ENCODE data around the gene GPS1. TPM values are rescaled to one million over a fixed set of nuclear protein-coding genes. Genes with fewer than 3 reads are reported as not detected.

GPS1 gene
- 35.5 TPM for total RNA-seq

DNA sequence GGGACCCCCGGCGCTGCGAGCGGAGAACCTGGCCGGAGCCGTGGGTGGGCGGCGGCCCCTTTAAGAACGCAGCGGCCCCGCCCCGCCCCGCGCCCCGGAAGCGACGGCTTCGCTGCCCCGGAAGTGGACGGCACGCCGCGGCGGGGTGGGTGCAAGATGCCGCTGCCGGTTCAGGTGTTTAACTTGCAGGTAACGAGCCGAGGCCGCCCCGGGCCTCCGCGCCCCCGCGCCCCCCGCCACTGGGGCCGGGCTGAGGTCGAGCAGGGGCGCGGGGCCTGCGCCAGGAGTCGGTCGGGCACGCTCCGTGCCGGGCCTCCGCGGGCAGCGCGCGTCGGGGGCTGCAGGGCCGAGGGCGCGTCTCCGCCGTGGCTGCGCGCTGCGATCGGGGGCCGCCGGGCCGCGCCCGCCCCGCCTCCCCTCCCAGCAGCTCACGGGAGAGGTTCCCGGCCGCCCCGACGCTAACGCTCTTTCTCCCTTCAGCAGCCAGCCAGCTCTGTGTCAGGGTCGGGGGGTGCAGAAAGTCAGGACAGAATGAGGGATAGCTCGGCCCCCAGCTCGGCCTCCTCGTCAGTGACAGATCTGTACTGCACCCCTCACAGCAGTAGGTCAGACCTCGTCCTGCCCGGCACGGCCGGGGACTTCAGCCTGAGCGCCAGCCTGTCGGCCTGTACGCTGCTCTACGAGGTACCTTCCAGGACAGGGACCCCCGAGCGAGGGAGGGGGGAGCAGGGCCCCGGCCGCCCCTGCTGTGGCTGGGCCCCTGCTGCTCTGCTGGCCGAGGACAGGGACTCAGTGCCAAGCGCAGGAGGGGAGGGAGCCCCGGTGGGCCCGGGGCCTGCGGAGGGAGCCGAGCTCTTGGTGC is at the start of gene GPS1, which contains the start of gene RFNG:
Gene GPS1, plus strand, starts transcription at position 123 of the 862 bp plus-strand sequence. Its CDS starts 34 bp downstream, at position 157.
Gene RFNG, minus strand, starts transcription at position 36 of the 862 bp plus-strand sequence. CDS start 45 bp downstream, outside the sequence.
- no peak for DNase-seq

DNA sequence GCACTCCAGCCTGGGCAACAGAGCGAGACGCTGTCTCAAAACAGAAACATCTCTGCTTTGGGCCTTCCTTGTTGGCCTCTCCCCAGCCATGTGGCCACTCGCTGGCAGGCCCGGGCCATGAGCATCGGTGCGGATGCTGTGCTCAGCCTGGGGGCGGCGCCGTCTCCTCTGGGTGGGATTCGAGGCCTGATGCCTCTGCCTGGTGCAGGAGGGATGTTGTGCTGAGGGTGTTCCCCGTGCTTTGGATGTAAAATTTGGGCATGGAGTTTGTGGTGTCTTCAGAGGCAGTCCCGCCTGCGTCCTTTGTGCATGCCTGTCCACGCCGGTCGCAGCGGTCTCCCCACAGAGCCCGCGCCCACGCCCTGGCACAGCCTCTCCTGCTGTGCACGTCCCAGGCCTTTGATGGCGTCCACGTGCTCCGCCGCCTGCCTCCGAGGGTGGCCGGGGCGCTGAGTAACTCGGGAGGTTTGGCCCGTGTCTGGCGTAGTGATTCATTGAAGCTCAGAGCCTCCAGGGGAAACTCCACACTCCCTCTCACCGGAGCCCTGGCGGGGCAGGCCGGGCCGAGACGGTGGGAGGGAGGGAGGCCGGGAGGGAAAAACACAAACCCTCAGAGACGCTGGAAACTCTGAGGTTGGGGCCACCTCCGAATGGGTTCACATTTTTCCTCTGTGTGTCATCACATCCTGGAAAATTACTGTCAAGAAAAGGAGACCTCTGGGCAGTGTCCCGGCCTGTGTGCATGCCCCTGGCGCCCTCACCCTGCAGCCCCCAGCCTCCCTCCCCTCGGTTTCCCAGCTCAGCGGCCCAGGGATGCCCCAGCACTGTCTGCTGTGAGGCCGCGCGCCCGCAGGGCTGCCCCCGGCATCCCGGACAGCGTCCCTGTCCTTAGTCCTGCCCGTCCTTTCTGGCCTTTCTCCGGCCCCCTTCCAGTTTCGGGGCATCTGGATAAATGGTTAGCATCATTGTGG is 48.0 kb upstream of the GPS1 start:
- DNase-seq, result no peak

DNA sequence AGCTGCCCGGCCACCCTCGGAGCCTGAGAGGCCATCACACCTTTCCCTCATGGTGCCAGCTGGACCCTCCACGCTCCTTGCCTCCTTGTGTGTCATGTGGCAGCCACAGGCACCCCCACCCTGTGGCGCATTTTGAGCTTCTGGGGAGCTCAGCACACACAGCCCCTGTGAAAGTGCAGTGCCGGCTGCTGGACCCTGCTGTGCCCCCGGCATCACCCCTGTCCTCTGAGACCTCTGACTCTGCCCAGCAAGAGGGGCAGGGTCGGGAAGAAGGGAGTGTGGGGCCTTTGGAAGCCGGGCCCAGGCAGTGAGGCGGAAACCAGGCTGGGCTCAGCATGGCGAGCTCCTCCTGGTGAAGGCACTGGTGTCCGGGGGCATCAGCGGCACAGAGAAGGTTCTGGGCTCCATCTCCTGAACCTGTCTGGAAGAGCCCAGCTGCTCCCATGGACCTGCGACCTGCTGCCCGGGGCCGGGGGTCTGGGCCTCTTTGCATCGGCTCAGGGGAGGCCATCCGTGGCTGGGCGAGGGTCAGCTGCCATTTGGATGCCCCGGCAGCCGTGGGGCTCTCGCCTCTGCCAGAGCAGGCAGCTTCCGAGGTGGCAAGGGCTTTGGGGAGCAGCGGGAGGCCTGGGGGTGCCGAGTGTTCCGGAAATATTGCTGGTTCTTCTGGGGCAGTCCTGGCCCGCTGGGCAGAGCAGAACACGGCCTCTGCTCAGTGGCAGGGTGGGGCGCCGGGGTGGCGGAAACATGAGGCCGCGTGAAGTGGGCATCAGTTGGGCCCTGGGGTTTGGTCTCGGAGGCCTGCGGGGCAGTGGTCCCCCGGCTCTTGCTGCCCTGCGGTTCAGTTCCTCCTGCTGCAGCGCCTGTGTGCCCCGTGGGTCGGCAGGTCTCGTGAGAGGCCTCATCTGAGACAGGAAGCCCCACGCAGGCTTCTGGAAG is 46.9 kb upstream of the GPS1 start:
- no peak for DNase-seq

DNA sequence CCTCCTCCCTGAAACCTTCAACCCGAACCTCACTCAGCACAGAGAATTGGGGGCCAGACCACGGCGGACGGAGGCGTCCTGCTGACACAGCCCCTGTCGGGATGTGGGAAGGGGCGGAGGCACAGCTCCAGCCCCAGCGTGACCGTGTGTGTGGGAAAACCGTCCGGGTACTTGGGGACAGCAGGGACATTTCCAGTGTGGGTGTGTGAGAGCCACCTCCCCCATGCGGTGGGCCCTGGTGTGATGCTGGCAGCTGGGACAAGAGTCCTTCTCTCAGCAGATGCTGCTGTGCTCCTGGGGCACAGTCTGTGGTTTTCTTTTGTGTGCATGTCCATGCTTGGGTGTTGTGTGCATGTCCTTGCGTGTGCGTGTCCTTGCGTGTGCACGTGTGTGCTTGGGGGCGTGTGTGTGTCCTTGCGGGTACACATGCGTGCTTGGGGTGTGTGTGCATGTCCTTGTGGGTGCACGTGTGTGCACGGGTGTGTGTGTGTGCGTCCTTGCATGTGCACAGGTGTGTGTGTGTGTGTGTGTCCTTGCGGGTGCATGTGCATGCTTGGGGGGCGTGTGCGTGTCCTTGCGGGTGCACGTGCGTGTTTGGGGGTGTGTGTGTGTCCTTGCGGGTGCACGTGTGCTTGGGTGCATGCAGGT is 45.9 kb upstream of the GPS1 start:
- DNase-seq, result no peak

DNA sequence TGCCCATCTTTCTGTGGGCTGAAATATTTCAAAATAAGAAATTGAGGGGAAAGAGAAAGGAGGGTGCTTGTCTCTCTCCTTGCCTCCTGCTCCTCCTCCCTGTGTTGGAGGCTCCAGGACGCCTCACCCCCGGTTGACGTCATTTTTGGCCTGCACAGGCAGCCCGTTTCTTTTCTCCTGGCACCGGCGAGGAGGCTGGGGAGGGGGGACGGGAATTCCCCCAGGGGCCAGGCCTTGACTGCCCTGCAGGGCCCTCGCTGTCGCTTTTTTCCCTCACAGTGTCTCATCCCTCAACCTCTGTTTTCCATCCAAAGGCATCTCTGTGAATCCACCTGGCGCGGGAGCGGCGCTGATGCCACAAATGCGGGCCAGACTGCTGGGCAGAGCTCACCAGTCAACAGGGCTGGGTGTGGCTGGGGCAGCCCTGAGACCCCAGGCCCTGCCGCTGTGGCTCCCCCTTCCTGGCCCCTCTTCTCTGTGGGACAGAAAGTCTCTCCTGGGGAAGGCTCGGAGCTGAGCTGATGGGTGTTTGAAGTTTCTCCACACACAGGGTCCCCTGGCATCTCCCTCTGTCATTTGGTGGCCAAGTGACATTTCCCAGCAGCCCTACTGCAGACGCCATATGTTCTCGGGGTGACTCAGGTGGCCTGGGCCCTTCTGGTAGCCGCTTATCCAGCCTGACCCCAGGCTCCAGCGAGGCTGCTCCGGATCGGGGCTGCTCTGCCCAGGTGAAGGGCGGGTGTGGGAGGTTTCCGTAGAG is 45.0 kb upstream of the GPS1 start:
- no peak for DNase-seq

DNA sequence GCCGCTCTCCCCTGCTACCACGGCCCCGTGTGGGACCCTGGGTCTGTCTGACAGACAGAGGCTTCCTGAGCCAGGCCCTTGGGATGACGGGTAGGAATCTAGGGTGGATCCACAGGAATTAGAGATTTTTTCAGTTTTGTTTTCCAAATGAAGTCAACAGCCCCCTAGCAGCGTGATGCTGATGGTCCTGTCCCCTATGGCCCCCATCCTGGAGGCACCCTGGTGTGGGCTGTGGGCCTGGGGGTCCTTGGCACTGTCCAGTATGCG is 44.5 kb upstream of the GPS1 start:
- no peak for DNase-seq

DNA sequence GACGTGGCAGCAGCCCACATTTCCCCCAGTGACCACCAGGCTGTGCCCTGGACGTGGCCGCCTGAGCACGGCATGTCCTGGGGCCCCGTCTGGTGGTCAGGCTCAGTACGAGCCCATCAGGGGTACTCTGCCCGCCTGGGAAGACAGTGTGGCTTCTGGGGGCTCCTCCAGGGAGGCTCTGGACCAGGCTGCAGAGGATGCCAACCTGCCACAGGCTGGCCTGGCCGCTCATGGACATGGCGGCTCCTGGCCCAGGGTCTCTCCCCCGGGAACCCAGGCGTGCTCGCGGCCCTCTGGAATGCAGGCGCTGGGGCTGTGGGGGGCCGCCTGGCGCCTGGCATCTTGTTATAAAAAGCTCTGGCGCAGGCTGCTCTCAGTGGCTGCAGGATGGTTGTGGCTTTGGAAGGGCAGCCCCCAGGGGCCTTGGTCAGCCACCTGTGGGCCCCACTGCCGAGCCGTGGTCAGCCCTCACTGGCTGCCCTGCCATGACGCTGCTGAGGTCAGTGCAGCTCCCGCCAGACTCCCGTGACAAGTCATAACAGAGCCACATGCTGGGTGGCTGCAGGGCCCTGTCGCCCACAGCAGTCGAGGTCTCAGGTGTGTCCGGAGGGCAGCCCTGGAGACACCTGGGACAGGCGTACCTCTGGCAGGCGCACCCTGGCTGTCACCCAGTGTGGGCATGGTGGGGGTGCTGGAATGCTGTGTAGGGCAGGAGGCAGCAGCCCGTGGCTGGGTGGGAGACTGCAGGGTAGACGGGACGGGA is 44.0 kb upstream of the GPS1 start:
- DNase-seq, result no peak

DNA sequence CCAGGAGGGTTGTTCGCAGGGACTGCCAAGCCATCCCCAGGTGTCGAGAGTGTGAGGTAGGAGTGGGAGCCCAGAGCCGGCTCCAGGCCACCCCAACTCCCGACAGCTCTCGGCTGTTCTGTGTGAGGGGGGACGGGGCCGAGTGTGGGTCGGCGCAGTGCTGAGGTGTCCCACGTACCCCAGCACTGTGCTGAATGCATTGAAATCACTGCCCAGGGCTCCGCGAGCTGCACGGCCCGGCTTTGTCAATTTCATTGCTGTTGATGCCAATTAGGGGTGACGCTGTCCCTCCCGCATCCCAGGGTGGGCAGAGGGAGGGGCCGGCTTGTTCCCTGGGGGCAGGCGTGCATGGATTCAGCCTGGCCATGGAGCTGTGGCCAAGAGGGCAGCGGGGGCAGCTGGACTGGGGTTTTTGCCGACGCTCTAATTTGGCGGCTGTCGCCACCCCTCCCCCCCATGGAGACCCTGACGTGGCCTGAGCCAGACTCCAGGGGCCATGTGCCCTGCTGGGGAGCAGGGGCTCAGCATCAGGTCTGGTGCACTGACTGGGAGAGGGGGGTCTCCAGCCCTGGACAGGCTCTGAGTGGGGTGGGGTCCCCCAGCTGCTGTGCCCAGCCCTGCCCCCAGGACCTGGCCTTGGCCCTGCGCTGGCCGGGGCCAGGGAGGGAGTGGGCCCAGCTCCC is 43.3 kb upstream of the GPS1 start:
- no peak for DNase-seq

DNA sequence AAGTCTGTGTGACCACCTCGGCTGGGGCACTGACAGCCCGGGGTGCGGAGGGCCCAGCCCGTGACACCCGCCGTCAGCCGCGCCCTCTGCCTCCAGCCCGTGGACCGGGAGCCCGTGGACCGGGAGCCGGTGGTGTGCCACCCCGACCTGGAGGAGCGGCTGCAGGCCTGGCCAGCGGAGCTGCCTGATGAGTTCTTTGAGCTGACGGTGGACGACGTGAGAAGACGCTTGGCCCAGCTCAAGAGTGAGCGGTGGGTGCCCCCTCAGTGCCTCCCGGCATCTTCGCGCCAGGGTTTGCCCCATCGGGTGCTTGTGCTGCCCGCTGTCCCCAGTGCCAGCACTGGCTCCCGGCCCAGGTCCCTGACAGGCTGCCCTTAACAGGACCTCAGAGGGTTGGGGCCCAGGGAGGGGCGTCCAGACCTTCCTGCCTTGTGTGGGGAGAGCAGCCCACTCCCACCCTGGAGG is 42.7 kb upstream of the GPS1 start:
- no peak for DNase-seq

DNA sequence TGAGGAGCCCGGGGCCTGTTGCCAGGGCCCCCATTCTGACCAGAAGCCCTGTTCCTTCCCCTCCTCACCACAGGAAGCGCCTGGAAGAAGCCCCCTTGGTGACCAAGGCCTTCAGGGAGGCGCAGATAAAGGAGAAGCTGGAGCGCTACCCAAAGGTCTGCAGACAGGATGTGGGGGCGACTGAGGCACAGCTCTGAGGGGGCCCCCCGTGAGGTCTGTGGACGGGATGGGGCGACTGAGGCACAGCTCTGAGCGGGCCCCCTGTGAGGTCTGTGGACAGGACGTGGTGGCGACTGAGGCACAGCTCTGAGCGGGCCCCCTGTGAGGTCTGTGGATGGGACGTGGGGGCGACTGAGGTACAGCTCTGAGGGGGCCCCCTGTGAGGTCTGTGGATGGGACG is 42.3 kb upstream of the GPS1 start:
- no peak for DNase-seq

DNA sequence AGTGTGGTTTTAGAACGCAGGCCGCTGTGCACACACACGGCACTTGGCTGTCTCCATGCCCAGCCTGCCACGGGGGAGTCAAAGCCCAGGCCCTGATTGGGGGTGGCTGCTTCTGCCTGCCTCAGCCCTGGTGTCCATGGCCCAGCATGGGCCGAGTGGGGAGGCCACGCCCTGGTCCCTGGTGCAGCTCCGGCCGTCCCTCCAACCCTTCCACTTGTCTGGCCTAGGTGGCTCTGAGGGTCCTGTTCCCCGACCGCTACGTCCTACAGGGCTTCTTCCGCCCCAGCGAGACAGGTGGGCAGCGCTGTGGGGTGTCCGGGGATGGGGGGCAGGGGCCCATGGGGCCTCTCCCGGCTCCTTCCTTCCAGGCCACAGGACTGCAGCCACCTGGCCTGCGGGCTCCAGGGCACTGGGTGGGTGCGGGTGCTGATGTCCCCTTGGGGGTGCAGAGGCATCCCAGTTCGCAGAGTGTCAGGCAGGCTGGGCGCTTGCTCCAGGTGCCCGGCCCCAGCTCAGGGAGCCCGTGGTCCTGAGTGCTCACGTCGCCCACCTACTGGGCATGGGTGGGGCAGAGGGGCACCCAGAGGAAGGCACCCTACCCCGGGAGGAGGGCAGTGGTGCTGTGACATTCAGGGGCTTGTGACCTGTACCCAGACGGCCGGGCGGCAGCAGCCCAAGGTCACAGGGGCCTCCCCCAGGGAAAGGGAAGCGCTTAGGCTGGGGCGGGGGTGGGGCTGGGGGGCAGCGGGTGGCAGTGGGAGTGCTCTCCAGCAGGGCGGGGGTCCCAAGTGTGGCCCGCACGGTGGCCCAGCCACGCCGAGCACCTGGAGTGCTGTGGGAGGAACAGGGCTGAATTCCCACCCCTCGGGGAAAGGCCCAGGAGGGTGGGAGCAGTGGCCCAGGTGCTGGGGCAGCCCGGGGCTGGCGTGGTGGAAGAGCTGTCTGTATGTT is 40.8 kb upstream of the GPS1 start:
- DNase-seq, result no peak

DNA sequence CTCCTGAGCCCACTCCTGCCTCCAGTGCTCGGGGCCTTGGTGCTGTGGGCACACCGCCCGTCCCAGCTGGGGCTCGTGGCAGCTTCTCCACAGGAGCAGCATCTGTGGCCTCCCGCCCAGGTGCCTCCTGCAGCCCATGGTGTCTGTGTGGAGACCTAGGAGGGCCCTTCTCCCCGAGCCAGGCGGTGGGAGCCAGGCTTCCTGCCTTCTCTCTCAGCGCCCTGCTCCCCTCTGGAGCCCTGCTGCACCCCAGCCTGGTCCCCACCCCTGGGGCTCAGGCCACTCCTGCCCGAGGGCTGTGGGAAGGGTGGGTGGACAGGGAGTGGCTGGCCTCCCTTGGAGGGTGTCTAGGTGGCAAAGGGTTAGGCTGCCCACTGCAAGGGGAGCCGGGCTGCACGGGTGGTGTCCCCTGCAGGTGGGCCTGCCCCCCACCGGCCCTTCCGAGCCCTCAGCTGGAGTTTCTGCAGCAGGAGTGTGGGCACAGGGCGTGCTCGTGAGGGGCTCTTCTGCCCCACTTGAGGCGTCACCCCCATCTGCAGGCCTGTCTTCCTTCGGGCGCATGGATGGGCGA is 40.0 kb upstream of the GPS1 start:
- DNase-seq, result no peak

DNA sequence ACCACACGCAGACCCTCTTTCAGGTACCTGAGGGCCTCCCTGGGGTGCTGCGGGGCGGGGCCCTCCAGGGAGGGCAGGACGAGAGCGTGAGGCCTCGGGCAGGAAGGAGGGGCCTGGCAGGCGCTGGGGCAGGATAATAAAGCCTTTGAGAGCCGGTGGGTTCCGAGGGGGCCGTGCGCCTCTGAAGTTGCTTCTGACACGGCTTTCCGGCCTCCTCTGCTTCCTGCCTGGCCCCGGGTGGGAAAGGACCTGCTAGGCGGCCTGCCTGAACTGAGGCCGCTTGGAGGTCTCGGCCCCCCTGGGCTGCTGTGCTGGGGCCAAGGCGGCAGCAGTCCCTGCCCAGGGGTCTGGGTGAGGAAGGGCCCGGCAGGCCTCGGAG is 39.4 kb upstream of the GPS1 start:
- DNase-seq, result no peak

DNA sequence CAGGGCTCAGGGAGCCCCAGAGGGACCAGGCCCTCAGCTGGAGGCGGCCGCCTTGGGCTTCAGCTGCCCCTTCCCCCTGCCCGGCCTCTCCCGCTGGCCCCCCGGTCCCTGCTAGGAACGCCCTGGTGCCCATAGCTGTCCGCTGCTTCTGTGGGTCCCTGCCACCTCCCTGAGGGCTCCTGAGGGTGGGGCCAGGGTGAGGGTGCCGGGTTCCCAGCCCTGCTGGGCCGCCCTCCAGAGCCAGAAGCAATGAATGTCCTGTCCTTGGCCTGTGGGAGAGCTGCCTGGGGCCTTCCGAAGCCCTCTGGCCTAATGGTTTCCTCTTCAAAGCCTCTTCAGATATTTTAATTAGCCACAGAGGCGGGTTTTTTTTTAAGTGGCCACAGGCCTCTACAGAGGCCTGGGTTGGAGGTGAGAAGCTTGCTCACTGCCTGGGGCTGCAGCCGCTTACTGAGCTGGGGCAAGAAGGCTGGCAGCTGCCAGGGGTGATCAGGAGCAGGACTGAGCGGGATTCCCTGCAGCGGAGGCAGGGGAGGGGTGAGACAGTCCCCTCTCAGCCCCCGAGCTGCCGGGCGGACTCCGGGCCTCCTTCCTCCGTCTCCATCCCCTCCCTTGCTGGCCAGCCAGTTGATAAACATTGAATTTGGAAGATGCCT is 38.9 kb upstream of the GPS1 start:
- no peak for DNase-seq

DNA sequence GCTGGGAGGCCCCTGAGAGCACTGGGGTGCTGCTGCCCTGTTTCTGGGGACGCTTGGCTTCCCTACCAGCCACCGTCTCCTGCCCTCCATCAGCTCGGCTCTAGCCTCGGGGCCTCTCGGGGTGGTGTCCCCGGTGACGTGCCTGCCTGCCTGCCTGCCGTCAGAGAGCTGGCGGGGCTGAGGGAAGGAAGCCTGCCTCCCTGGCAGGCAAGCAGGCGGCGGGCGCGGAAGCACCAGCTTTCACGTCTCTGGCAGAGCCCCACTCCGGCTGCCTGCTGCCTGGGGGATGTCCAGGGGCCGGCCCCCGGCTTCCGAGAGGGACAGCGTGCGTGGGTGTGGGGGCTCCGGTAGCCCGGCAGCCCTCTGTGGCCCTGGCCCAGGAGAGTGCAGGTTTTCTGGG is 38.4 kb upstream of the GPS1 start:
- no peak for DNase-seq

DNA sequence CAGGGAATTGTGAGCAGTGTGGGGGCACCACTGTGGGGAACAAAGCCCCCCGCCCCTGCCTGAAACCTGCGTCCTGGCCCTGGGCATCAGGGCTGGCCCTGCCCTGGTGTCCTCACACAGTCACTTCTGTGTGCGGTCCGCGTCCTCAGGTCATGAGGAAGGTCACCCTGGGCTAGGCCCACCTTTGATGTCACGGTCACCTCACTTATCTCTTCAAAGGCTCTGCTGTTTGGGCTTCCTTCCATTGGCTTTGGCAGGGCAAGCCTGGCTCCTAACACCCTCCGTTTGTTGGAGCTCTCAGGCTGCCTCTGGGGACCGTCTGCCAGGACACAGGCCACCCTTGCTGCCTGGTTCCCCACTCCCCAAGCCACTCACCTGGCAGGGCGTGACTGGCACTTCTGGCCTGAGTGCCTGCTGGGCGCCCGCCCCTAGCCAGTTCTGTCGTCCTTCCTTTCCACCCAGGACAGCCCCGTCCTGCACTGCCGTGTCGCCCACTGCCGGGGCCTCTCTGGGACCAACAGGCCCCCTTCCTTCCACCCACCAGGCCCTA is 37.9 kb upstream of the GPS1 start:
- no peak for DNase-seq

DNA sequence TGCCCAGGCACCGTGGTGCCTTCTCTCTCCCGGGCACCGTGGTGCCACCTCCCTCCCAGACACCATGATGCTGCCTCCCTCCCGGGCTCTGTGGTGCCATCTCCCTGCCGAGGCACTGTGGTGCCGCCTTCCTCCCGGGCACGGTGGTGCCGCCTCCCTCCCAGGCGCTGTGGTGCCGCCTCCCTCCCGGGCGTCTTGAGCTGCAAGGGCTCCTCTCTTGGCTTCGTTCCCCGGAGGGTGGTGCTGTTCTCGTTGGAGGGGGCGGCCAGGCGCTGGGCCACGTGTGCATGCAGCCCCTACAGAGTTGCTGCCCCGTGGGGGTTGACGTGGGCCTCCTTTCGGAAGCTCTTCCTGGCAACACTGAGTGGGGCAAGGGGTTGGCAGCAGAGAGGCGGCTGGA is 37.3 kb upstream of the GPS1 start:
- no peak for DNase-seq
